ENCODE data around the gene BRD8. TPM values are rescaled to one million over a fixed set of nuclear protein-coding genes. Genes with fewer than 3 reads are reported as not detected.

Gene BRD8
- total and polyA plus RNA-seq, 10 of the 15 experiments (the other 5 are each of a cell fraction or from before 2014, with no cell fraction given) = 28.1 to 78.5 (median 44.5) TPM

DNA sequence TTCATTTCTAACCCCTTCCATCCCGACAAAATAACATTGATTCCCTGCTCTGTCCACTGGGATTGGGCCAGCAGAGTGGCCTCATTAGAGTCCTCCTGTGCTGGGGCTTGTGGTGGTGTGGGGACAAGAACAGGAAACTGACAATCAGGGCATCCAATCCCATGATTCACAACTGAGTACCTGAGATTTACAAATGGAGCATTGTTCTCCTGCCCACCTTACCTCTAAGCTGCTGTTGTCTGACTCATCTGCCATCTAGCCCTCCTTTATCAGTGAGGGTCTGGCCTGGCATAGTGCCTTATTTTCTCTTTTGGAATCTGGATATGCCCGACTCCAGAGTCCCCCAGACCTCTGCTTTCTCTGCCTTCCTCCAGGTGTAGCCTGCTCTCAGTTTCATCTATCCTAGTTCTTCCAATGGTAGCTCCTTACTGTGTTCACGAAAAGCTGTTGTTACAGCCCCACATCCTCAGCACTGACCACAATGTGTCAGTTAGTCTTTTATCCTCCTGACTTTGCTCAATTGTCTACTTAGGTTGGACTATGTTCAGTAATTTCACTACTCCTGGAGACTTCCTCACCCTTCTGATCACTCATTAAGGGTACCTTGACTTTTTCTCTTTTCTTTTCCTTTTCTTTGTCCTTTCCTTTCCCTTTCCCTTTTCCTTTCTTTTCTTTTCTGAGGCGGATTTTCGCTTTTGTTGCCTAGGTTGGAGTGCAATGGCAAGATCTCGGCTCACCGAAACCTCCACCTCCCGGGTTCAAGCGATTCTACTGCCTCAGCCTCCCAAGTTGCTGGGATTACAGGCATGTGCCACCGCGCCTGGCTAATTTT is 81.2 kb downstream of the BRD8 start (continued):
- no peak for TF ChIP-seq NFYA (IDR thresholded peaks at IDR 0.05; ENCODE audit: borderline replicate concordance, low read depth, low read length)
- no peak for TF ChIP-seq RAD21 (IDR thresholded peaks at IDR 0.05; ENCODE audit: insufficient read depth, low read depth, low read length)

DNA sequence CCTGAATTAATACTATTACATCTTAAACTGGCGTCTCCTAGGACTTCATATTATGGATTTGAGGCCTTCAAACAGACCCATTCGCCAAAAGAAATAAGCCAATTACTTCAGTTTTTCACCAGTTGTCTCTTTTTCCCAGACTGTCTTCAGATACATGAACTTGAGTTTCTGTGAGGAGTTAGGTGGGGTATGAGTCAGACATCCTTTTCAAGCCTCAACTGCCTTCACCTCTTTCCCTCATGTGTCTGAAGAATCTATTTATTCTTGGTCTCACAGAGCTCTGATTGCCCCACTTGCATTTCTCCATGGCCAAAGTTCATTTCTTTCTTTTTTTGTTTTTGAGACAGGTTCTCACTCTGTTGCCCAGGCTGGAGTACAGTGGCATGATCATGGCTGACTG is 82.1 kb downstream of the BRD8 start:
- Histone ChIP-seq H3K4me3 (no peak overlapping the region), H3K9me3 (replicated peaks; ENCODE audit: control insufficient read depth, insufficient read depth, low read length) (no peaks in the 10 kb centered on the region), H3K9ac (ENCODE audit: control insufficient read depth, insufficient read depth, low read length) (no peak overlapping the region), H3K36me3 (ENCODE audit: control insufficient read depth in 2 of 2, insufficient read depth in 2 of 2, low read length in 1 of 2) (no peaks in the 10 kb centered on the region), H3K27me3 (replicated peaks in 1 of 2; ENCODE audit: control insufficient read depth in 2 of 2, insufficient read depth in 2 of 2, low read length in 1 of 2) (no peaks in the 10 kb centered on the region), H3K27ac (ENCODE audit: control insufficient read depth, insufficient read depth) (no peak overlapping the region), H3K4me1 (ENCODE audit: control insufficient read depth, insufficient read depth, low read length) (no peaks in the 10 kb centered on the region), H4K20me1 (ENCODE audit: control insufficient read depth, insufficient read depth) (no peaks in the 10 kb centered on the region), H2AFZ (ENCODE audit: control insufficient read depth, low read depth, low read length) (no peak overlapping the region), H3K4me2 (ENCODE audit: control insufficient read depth, insufficient read depth) (no peak overlapping the region), H3K79me2 (ENCODE audit: control insufficient read depth, insufficient read depth, low read length) (no peaks in the 10 kb centered on the region)
- 71% methylated on average over 2 of the region's 2 CpGs for WGBS (ENCODE audit: insufficient coverage, insufficient replicate concordance, low lambda C conversion rate, missing lambda C conversion rate)
- ATAC-seq = no peak
- no peak for FAIRE-seq
- BruUV-seq (replicated peaks) = no TSS peak
- ChIA-PET SMC1A (ENCODE audit: uncharacterized antibody, unreplicated experiment) (interaction anchor here (0.7 to 1.4 kb wide), 3 partner anchors 11 to 117 kb away, joined by 3 read pairs; no protein-coding TSS in a partner anchor), RAD21 (ENCODE audit: unreplicated experiment) (no interaction called here), CTCF (no interaction called here), POLR2A (no interaction called here)
- intact Hi-C loops (cut with micrococcal nuclease; ENCODE audit: unreplicated experiment) = no loop called here
- no peak for DNase-seq (ENCODE audit: low read depth, low spot score)
- in situ Hi-C loops (cut with MboI) = loop anchor here (25.0 kb wide), 1 partner anchor 759 kb away; no protein-coding TSS in a partner anchor
- TF ChIP-seq NBN (IDR thresholded peaks at IDR 0.05) (no peak), ZZZ3 (IDR thresholded peaks at IDR 0.05; ENCODE audit: control insufficient read depth, insufficient read length, low read depth) (no peak), CHD4 (IDR thresholded peaks at IDR 0.05) (no peak), ETV6 (conservative IDR thresholded peaks at IDR 0.05 in 1 of 2, IDR thresholded peaks at IDR 0.05 in 1 of 2; ENCODE audit: borderline replicate concordance in 1 of 2, low read depth in 1 of 2) (no peak), SIN3A (IDR thresholded peaks at IDR 0.05; ENCODE audit: low read depth, low read length) (no peak), MTA3 (IDR thresholded peaks at IDR 0.05; ENCODE audit: borderline replicate concordance, low read length) (no peak), SMC3 (IDR thresholded peaks at IDR 0.05; ENCODE audit: borderline replicate concordance, low read length) (no peak), HDAC6 (IDR thresholded peaks at IDR 0.05; ENCODE audit: unreplicated experiment) (no peak), ATF7 (IDR thresholded peaks at IDR 0.05; ENCODE audit: low read depth) (no peak)
- TF ChIP-seq, protein P1, sequence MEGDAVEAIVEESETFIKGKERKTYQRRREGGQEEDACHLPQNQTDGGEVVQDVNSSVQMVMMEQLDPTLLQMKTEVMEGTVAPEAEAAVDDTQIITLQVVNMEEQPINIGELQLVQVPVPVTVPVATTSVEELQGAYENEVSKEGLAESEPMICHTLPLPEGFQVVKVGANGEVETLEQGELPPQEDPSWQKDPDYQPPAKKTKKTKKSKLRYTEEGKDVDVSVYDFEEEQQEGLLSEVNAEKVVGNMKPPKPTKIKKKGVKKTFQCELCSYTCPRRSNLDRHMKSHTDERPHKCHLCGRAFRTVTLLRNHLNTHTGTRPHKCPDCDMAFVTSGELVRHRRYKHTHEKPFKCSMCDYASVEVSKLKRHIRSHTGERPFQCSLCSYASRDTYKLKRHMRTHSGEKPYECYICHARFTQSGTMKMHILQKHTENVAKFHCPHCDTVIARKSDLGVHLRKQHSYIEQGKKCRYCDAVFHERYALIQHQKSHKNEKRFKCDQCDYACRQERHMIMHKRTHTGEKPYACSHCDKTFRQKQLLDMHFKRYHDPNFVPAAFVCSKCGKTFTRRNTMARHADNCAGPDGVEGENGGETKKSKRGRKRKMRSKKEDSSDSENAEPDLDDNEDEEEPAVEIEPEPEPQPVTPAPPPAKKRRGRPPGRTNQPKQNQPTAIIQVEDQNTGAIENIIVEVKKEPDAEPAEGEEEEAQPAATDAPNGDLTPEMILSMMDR (IDR thresholded peaks at IDR 0.05 in 2 of 3, conservative IDR thresholded peaks at IDR 0.05 in 1 of 3; ENCODE audit: control insufficient read depth in 2 of 3, extremely low read depth in 1 of 3, insufficient read depth in 1 of 3, low read depth in 3 of 3, low read length in 3 of 3) = no peak
- TF ChIP-seq, protein P2, sequence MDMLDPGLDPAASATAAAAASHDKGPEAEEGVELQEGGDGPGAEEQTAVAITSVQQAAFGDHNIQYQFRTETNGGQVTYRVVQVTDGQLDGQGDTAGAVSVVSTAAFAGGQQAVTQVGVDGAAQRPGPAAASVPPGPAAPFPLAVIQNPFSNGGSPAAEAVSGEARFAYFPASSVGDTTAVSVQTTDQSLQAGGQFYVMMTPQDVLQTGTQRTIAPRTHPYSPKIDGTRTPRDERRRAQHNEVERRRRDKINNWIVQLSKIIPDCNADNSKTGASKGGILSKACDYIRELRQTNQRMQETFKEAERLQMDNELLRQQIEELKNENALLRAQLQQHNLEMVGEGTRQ (IDR thresholded peaks at IDR 0.05; ENCODE audit: borderline replicate concordance, low read depth, low read length) = no peak
- TF ChIP-seq, protein P3, sequence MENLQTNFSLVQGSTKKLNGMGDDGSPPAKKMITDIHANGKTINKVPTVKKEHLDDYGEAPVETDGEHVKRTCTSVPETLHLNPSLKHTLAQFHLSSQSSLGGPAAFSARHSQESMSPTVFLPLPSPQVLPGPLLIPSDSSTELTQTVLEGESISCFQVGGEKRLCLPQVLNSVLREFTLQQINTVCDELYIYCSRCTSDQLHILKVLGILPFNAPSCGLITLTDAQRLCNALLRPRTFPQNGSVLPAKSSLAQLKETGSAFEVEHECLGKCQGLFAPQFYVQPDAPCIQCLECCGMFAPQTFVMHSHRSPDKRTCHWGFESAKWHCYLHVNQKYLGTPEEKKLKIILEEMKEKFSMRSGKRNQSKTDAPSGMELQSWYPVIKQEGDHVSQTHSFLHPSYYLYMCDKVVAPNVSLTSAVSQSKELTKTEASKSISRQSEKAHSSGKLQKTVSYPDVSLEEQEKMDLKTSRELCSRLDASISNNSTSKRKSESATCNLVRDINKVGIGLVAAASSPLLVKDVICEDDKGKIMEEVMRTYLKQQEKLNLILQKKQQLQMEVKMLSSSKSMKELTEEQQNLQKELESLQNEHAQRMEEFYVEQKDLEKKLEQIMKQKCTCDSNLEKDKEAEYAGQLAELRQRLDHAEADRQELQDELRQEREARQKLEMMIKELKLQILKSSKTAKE (IDR thresholded peaks at IDR 0.05; ENCODE audit: low read depth, poor library complexity, severe bottlenecking) = no peak
- TF ChIP-seq, protein P4, sequence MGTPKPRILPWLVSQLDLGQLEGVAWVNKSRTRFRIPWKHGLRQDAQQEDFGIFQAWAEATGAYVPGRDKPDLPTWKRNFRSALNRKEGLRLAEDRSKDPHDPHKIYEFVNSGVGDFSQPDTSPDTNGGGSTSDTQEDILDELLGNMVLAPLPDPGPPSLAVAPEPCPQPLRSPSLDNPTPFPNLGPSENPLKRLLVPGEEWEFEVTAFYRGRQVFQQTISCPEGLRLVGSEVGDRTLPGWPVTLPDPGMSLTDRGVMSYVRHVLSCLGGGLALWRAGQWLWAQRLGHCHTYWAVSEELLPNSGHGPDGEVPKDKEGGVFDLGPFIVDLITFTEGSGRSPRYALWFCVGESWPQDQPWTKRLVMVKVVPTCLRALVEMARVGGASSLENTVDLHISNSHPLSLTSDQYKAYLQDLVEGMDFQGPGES (IDR thresholded peaks at IDR 0.05) = no peak
